Testis (tissue), 2 donors: Measurements from ENCODE around the gene LPIN1.

Experiments
- CTCF ChIP-seq, 3 experiments: fragments of 450-650 bp in 2 of 3; fragments of 200-600 bp in 1 of 3; sonication (generic) in 1 of 3; IDR thresholded peaks; one replicate each; pipeline ENCODE4 v1.5.1; 2016 to 2019; ENCODE audit warnings: antibody characterized with exemption in 3 of 3, mild to moderate bottlenecking in 2 of 3, moderate library complexity in 1 of 3
- POLR2A ChIP-seq: fragments of 450-650 bp; IDR thresholded peaks from one replicate; pipeline ENCODE4 v1.6.1; 2017; ENCODE audit warnings: antibody characterized with exemption, mild to moderate bottlenecking, moderate library complexity

GRCh38 chr2:11717623-11718022, 28.8 kb upstream of the LPIN1 start:
- no peak for TF ChIP-seq POLR2A
- TF ChIP-seq CTCF (IDR thresholded peaks at IDR 0.05), result no peak
